Measurements from ENCODE around the gene TRIM26.

TRIM26 gene

GRCh38 chr6:30207619-30208295 lies 5.4 kb downstream of the TRIM26 start:
- TF ChIP-seq ZNF70 (CRISPR knock-in tag; IDR thresholded peaks at IDR 0.05) (no peak), PPARA (CRISPR knock-in tag; IDR thresholded peaks at IDR 0.05; ENCODE audit: borderline replicate concordance) (no peak), OSR1 (CRISPR knock-in tag; IDR thresholded peaks at IDR 0.05) (no peak), GLIS3 (CRISPR knock-in tag; IDR thresholded peaks at IDR 0.05) (no peak), ARNTL (CRISPR knock-in tag; IDR thresholded peaks at IDR 0.05; ENCODE audit: borderline replicate concordance, low read depth) (no peak), ISL1 (CRISPR knock-in tag; IDR thresholded peaks at IDR 0.05) (no peak), SNAI2 (CRISPR knock-in tag; IDR thresholded peaks at IDR 0.05) (no peak), ESRRG (CRISPR knock-in tag; IDR thresholded peaks at IDR 0.05) (no peak), ZC3H10 (CRISPR knock-in tag; IDR thresholded peaks at IDR 0.05) (no peak), ZNF8 (CRISPR knock-in tag; IDR thresholded peaks at IDR 0.05) (no peak), CSDC2 (CRISPR knock-in tag; IDR thresholded peaks at IDR 0.05) (no peak), ZFP30 (CRISPR knock-in tag; IDR thresholded peaks at IDR 0.05) (no peak)
- TF ChIP-seq, protein P1, sequence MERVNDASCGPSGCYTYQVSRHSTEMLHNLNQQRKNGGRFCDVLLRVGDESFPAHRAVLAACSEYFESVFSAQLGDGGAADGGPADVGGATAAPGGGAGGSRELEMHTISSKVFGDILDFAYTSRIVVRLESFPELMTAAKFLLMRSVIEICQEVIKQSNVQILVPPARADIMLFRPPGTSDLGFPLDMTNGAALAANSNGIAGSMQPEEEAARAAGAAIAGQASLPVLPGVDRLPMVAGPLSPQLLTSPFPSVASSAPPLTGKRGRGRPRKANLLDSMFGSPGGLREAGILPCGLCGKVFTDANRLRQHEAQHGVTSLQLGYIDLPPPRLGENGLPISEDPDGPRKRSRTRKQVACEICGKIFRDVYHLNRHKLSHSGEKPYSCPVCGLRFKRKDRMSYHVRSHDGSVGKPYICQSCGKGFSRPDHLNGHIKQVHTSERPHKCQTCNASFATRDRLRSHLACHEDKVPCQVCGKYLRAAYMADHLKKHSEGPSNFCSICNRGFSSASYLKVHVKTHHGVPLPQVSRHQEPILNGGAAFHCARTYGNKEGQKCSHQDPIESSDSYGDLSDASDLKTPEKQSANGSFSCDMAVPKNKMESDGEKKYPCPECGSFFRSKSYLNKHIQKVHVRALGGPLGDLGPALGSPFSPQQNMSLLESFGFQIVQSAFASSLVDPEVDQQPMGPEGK (CRISPR knock-in tag; IDR thresholded peaks at IDR 0.05; ENCODE audit: borderline replicate concordance): no peak
- TF ChIP-seq, protein P2, sequence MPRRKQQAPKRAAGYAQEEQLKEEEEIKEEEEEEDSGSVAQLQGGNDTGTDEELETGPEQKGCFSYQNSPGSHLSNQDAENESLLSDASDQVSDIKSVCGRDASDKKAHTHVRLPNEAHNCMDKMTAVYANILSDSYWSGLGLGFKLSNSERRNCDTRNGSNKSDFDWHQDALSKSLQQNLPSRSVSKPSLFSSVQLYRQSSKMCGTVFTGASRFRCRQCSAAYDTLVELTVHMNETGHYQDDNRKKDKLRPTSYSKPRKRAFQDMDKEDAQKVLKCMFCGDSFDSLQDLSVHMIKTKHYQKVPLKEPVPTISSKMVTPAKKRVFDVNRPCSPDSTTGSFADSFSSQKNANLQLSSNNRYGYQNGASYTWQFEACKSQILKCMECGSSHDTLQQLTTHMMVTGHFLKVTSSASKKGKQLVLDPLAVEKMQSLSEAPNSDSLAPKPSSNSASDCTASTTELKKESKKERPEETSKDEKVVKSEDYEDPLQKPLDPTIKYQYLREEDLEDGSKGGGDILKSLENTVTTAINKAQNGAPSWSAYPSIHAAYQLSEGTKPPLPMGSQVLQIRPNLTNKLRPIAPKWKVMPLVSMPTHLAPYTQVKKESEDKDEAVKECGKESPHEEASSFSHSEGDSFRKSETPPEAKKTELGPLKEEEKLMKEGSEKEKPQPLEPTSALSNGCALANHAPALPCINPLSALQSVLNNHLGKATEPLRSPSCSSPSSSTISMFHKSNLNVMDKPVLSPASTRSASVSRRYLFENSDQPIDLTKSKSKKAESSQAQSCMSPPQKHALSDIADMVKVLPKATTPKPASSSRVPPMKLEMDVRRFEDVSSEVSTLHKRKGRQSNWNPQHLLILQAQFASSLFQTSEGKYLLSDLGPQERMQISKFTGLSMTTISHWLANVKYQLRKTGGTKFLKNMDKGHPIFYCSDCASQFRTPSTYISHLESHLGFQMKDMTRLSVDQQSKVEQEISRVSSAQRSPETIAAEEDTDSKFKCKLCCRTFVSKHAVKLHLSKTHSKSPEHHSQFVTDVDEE (CRISPR knock-in tag; IDR thresholded peaks at IDR 0.05): no peak
- TF ChIP-seq, protein P3, sequence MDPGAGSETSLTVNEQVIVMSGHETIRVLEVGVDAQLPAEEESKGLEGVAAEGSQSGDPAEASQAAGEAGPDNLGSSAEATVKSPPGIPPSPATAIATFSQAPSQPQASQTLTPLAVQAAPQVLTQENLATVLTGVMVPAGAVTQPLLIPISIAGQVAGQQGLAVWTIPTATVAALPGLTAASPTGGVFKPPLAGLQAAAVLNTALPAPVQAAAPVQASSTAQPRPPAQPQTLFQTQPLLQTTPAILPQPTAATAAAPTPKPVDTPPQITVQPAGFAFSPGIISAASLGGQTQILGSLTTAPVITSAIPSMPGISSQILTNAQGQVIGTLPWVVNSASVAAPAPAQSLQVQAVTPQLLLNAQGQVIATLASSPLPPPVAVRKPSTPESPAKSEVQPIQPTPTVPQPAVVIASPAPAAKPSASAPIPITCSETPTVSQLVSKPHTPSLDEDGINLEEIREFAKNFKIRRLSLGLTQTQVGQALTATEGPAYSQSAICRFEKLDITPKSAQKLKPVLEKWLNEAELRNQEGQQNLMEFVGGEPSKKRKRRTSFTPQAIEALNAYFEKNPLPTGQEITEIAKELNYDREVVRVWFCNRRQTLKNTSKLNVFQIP (CRISPR knock-in tag; IDR thresholded peaks at IDR 0.05; ENCODE audit: borderline replicate concordance, low read depth): no peak
- no peak for ATAC-seq

DNA sequence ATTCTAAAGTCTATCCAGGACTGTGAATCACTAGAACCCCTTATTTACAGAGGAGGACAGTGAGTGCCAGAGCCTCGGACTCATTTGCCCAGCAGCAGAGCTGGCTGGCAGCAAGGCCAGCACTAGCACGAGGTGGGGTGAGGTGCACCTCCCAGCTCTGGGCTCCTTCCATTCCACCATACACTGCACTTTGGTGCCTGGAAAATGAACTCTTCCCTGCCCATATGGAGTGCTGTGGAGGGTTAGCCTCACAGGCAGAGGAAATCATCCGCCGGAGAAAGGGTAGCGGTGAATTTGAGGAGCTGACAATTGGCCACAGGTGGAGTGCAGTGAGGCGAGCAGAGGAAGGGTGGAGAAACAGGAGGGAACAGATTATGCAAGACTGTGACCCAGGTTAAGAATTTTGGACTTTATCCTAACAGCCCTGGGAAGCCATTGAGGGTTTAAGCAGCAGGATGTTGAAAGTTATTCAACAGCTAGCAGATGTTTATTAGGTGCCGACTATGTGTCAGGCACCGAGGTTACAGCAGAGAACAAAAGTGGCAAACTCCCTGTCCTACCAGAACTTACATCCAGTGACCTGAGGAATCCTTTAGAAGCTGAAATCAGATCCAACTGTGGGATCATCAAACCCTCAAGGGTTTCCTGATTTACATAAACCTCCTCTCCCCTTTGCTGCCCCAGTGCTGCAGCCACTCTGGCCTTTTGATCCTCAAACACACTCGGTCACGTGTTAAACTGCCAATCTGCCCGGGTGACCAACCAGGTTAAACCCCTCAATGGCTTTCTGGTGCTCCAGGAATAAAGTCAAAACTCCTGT lies 6.2 kb downstream of the TRIM26 start:
- TF ChIP-seq ZNF70 (CRISPR knock-in tag; IDR thresholded peaks at IDR 0.05): no peak
- ATAC-seq: no peak

DNA sequence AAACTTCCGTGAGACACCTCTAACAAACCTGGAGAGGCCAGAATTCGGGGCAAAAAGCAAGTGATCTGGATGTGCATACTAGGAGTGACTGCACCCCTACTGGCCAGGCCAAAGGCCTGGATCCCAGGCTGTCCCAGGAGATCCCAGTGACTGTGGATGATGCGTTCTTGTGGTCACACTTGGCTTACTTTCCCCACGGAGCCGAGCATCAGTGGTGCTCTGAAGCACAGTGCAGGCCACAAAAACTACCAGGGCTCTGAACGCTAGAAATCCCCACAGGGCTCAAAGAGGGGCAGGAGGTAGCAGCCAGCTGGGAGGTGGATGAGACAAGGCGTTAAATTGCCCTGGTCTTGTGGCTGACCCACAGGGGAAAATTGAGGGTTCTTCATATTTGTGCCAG lies 7.1 kb downstream of the TRIM26 start:
- TF ChIP-seq ZNF8 (CRISPR knock-in tag; IDR thresholded peaks at IDR 0.05) (no peak), ISL1 (CRISPR knock-in tag; IDR thresholded peaks at IDR 0.05) (no peak), ZNF565 (CRISPR knock-in tag; conservative IDR thresholded peaks at IDR 0.05; ENCODE audit: low read depth) (no peak), ESRRG (CRISPR knock-in tag; IDR thresholded peaks at IDR 0.05) (no peak), BACH2 (CRISPR knock-in tag; IDR thresholded peaks at IDR 0.05; ENCODE audit: borderline replicate concordance) (no peak), OSR1 (CRISPR knock-in tag; IDR thresholded peaks at IDR 0.05) (no peak), TCF4 (CRISPR knock-in tag; IDR thresholded peaks at IDR 0.05; ENCODE audit: borderline replicate concordance) (no peak)
- no peak for ATAC-seq

DNA sequence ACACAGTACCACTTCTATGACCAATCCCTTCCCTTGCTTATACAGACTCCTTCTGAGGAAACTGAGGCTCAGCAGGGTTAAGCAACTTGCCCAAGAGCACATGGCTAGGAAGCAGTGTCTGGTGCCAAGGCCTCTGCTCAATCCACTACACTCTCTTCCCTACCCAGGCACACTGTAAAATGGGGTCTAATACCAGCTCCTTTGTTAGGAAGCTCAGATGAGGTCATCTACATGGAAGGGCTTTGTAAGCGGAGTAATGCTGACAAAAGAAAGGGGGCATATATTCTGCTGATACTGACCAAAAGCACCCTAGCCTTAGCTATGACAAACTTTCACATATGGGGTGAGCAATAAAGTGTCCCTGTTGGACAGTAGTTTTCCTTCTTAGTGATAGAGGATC lies 9.1 kb downstream of the TRIM26 start:
- ATAC-seq: no peak
- TF ChIP-seq TOX (CRISPR knock-in tag; IDR thresholded peaks at IDR 0.05; ENCODE audit: borderline replicate concordance) (no peak), ZNF8 (CRISPR knock-in tag; IDR thresholded peaks at IDR 0.05) (no peak), ARNTL (CRISPR knock-in tag; IDR thresholded peaks at IDR 0.05; ENCODE audit: borderline replicate concordance, low read depth) (no peak), RARB (CRISPR knock-in tag; IDR thresholded peaks at IDR 0.05) (no peak), CREB5 (CRISPR knock-in tag; IDR thresholded peaks at IDR 0.05; ENCODE audit: low read depth) (no peak), ISL1 (CRISPR knock-in tag; IDR thresholded peaks at IDR 0.05) (no peak), CSDC2 (CRISPR knock-in tag; IDR thresholded peaks at IDR 0.05) (no peak), PPARA (CRISPR knock-in tag; IDR thresholded peaks at IDR 0.05; ENCODE audit: borderline replicate concordance) (no peak), ZFP3 (CRISPR knock-in tag; IDR thresholded peaks at IDR 0.05) (no peak), OSR1 (CRISPR knock-in tag; IDR thresholded peaks at IDR 0.05) (no peak)
- TF ChIP-seq, protein P2 (CRISPR knock-in tag; IDR thresholded peaks at IDR 0.05): no peak
- TF ChIP-seq, protein P1 (CRISPR knock-in tag; IDR thresholded peaks at IDR 0.05; ENCODE audit: borderline replicate concordance): no peak
